Activated naive CD8-positive, alpha-beta T cell treated with anti-CD3 and anti-CD28 coated beads, Interleukin-2, amount 50 U/mL, for 24 hours (primary cell): ENCODE results near the gene PCDHGA3.
"Not testable (repeated sequence)": the region's sequence is repeated elsewhere in the genome, so short reads cannot be mapped to it uniquely, and the experiment has no call there.

ENCODE experiments used
- ATAC-seq: fragments of 150-1000 bp; cut with Tn5 transposase; one replicate; pipeline ENCODE4 v1.10.0; 2021
- DNase-seq: peaks from one replicate; pipeline ENCODE4 v3.0.0; 2021
- H3K27ac Mint-ChIP-seq: one replicate; pipeline ENCODE4 v1.8.0; 2021; ENCODE audit warnings: mild to moderate bottlenecking, mixed read lengths
- H3K27me3 Mint-ChIP-seq: one replicate; pipeline ENCODE4 v1.8.0; 2021; ENCODE audit warnings: mixed read lengths
- H3K36me3 Mint-ChIP-seq: one replicate; pipeline ENCODE4 v1.8.0; 2021; ENCODE audit warnings: low read depth, mixed read lengths
- H3K4me1 Mint-ChIP-seq: one replicate; pipeline ENCODE4 v1.8.0; 2021; ENCODE audit warnings: mixed read lengths
- H3K4me3 Mint-ChIP-seq: one replicate; pipeline ENCODE4 v1.8.0; 2021; ENCODE audit warnings: mild to moderate bottlenecking, moderate library complexity, mixed read lengths
- H3K9me3 Mint-ChIP-seq: one replicate; pipeline ENCODE4 v1.8.0; 2021; ENCODE audit warnings: mixed read lengths

The PCDHGA3 gene

GRCh38 chr5:141343242-141343952 is at the start of gene PCDHGA3:
PCDHGA3 (plus strand) TSS chr5:141343829; CDS start chr5:141344034, 205 bp downstream.
- peaks cover 50% of the 10 kb centered on the region for H3K9me3 Mint-ChIP-seq
- peaks cover 31% of the 10 kb centered on the region for H3K36me3 Mint-ChIP-seq
- no peak within 1 kb of the TSS for H3K27ac Mint-ChIP-seq

GRCh38 chr5:141298376-141298775 is 45.3 kb upstream of the PCDHGA3 start:
- Mint-ChIP-seq H3K9me3 (peaks cover 55% of the 10 kb centered on the region), H3K27ac (no peak overlapping the region), H3K36me3 (peaks cover 38% of the 10 kb centered on the region), H3K4me3 (no peak overlapping the region), H3K4me1 (no peaks in the 10 kb centered on the region), H3K27me3 (no peaks in the 10 kb centered on the region)
- ATAC-seq, result no peak
- DNase-seq, result no peak

More at GRCh38 chr5:141343242-141343952, at the start of gene PCDHGA3:
- DNase-seq (no peak), ATAC-seq (no peak)
- Mint-ChIP-seq H3K27me3 (peaks cover 68% of the 10 kb centered on the region), H3K4me3 (no peak within 1 kb of the TSS), H3K4me1 (no peaks in the 10 kb centered on the region)

GRCh38 chr5:141303756-141304155 is 39.9 kb upstream of the PCDHGA3 start, which contains the start of gene SLC25A2:
SLC25A2 (minus strand) TSS chr5:141304049; CDS start chr5:141303865, 184 bp downstream.
- no peak within 1 kb of the TSS for H3K27ac Mint-ChIP-seq
- no peaks in the 10 kb centered on the region for H3K27me3 Mint-ChIP-seq
- no peaks in the 10 kb centered on the region for H3K4me1 Mint-ChIP-seq
- H3K36me3 Mint-ChIP-seq, result peaks cover 37% of the 10 kb centered on the region
- peaks cover 60% of the 10 kb centered on the region for H3K9me3 Mint-ChIP-seq
- DNase-seq, result no peak
- no peak within 1 kb of the TSS for H3K4me3 Mint-ChIP-seq
- no peak for ATAC-seq

- H3K36me3 Mint-ChIP-seq, result peaks cover 47% of the 10 kb centered on the region
- ATAC-seq (no peak), DNase-seq (no peak)
- H3K9me3 Mint-ChIP-seq, result peaks cover 57% of the 10 kb centered on the region
- H3K4me1 Mint-ChIP-seq, result no peaks in the 10 kb centered on the region
- no peaks in the 10 kb centered on the region for H3K27me3 Mint-ChIP-seq
- no peak overlapping the region for H3K4me3 Mint-ChIP-seq
- H3K27ac Mint-ChIP-seq, result no peak overlapping the region
Observed at GRCh38 chr5:141306630-141307029, 37.0 kb upstream of the PCDHGA3 start.

- Mint-ChIP-seq H3K27ac (no peak overlapping the region), H3K4me1 (peaks cover 8% of the 10 kb centered on the region), H3K4me3 (no peak overlapping the region), H3K27me3 (no peaks in the 10 kb centered on the region), H3K9me3 (peaks cover 64% of the 10 kb centered on the region), H3K36me3 (peaks cover 76% of the 10 kb centered on the region)
- DNase-seq (no peak), ATAC-seq (no peak)
Observed at GRCh38 chr5:141313711-141314110, 29.9 kb upstream of the PCDHGA3 start.

- Mint-ChIP-seq H3K36me3 (peaks cover 87% of the 10 kb centered on the region), H3K9me3 (peaks cover 74% of the 10 kb centered on the region), H3K4me1 (peaks cover 37% of the 10 kb centered on the region)
- not testable (repeated sequence) for ATAC-seq, DNase-seq, H3K27me3 Mint-ChIP-seq, H3K27ac Mint-ChIP-seq, H3K4me3 Mint-ChIP-seq
Observed at GRCh38 chr5:141316963-141317362, 26.7 kb upstream of the PCDHGA3 start.

- Mint-ChIP-seq H3K27ac (peak overlapping the region; percentile 37), H3K4me1 (peaks cover 41% of the 10 kb centered on the region), H3K9me3 (peaks cover 63% of the 10 kb centered on the region), H3K27me3 (no peaks in the 10 kb centered on the region), H3K4me3 (peak overlapping the region; percentile 95), H3K36me3 (peaks cover 74% of the 10 kb centered on the region)
- no peak for DNase-seq
- ATAC-seq, result no peak
Observed at GRCh38 chr5:141319202-141319601, 24.4 kb upstream of the PCDHGA3 start.

- H3K4me3 Mint-ChIP-seq, result peak overlapping the region; percentile 95
- DNase-seq, result no peak
- peaks cover 62% of the 10 kb centered on the region for H3K9me3 Mint-ChIP-seq
- H3K36me3 Mint-ChIP-seq, result peaks cover 71% of the 10 kb centered on the region
- ATAC-seq, result no peak
- no peaks in the 10 kb centered on the region for H3K27me3 Mint-ChIP-seq
- peak overlapping the region; percentile 97 for H3K27ac Mint-ChIP-seq
- peaks cover 41% of the 10 kb centered on the region for H3K4me1 Mint-ChIP-seq
Observed at GRCh38 chr5:141319699-141320098, 23.9 kb upstream of the PCDHGA3 start.

- Mint-ChIP-seq H3K4me3 (peak within 1 kb of the TSS; percentile 95), H3K4me1 (peaks cover 40% of the 10 kb centered on the region), H3K9me3 (peaks cover 55% of the 10 kb centered on the region), H3K27ac (peak within 1 kb of the TSS; percentile 97), H3K27me3 (no peaks in the 10 kb centered on the region), H3K36me3 (peaks cover 63% of the 10 kb centered on the region)
- ATAC-seq, result peak; percentile 96
- peak; percentile 93 for DNase-seq
Observed at GRCh38 chr5:141320225-141321169, 23.1 kb upstream of the PCDHGA3 start, which contains the start of gene TAF7. TAF7 (minus strand) TSS chr5:141320784; CDS start chr5:141320044, 740 bp downstream.

- Mint-ChIP-seq H3K4me1 (peaks cover 43% of the 10 kb centered on the region), H3K27me3 (peaks cover 9% of the 10 kb centered on the region), H3K36me3 (peaks cover 52% of the 10 kb centered on the region), H3K9me3 (peaks cover 59% of the 10 kb centered on the region), H3K27ac (no peak overlapping the region), H3K4me3 (no peak overlapping the region)
- no peak for DNase-seq
- no peak for ATAC-seq
Observed at GRCh38 chr5:141322261-141322660, 21.4 kb upstream of the PCDHGA3 start.

GRCh38 chr5:141326088-141326854 is 17.4 kb upstream of the PCDHGA3 start:
- Mint-ChIP-seq H3K27me3 (peaks cover 43% of the 10 kb centered on the region), H3K27ac (peak overlapping the region; percentile 76), H3K9me3 (peaks cover 58% of the 10 kb centered on the region), H3K4me1 (peaks cover 14% of the 10 kb centered on the region), H3K36me3 (peaks cover 25% of the 10 kb centered on the region), H3K4me3 (peak overlapping the region; percentile 85)
- peak; percentile 61 for DNase-seq
- ATAC-seq, result peak; percentile 87

- peaks cover 56% of the 10 kb centered on the region for H3K27me3 Mint-ChIP-seq
- no peak overlapping the region for H3K4me3 Mint-ChIP-seq
- DNase-seq (no peak), ATAC-seq (no peak)
- H3K36me3 Mint-ChIP-seq, result peaks cover 18% of the 10 kb centered on the region
- peaks cover 5% of the 10 kb centered on the region for H3K4me1 Mint-ChIP-seq
- peaks cover 56% of the 10 kb centered on the region for H3K9me3 Mint-ChIP-seq
- no peak overlapping the region for H3K27ac Mint-ChIP-seq
Observed at GRCh38 chr5:141328231-141328630, 15.4 kb upstream of the PCDHGA3 start.

GRCh38 chr5:141330299-141331080 is 13.1 kb upstream of the PCDHGA3 start, which contains the start of gene PCDHGA1:
PCDHGA1 (plus strand) TSS chr5:141330514.
- Mint-ChIP-seq H3K9me3 (peaks cover 72% of the 10 kb centered on the region), H3K4me1 (peaks cover 5% of the 10 kb centered on the region), H3K27ac (no peak within 1 kb of the TSS), H3K36me3 (peaks cover 23% of the 10 kb centered on the region), H3K27me3 (peaks cover 75% of the 10 kb centered on the region), H3K4me3 (no peak within 1 kb of the TSS)
- DNase-seq (no peak), ATAC-seq (no peak)
